ENCODE results near the gene GRID1.

- TF ChIP-seq EZH2 (IDR thresholded peaks at IDR 0.05) (no peak), POLR2AphosphoS5 (IDR thresholded peaks at IDR 0.05; ENCODE audit: borderline replicate concordance, low read depth, low read length) (no peak)
Observed at GRCh38 chr10:86300399-86300925, 66.1 kb downstream of the GRID1 start.
